Heart left ventricle (tissue), 16 donors: ENCODE measurements around the gene CHRNA7. TPM values are rescaled to one million over a fixed set of nuclear protein-coding genes. Genes with fewer than 3 reads are reported as not detected.
"Not testable (repeated sequence)": the region's sequence is repeated elsewhere in the genome, so short reads cannot be mapped to it uniquely, and the experiment has no call there.

ENCODE experiments used
- ATAC-seq, 4 donors: fragments of 200-7000 bp; cut with Tn5 transposase; one replicate each; pipeline ENCODE4 v1.9.1; 2020 to 2022; ENCODE audit warnings: moderate library complexity in 4 of 4, mild to moderate bottlenecking in 3 of 4, moderate number of reproducible peaks in 1 of 4
- DNase-seq, 5 donors: peaks; one replicate each; pipeline ENCODE4 v3.0.0-alpha.2; 2020
- H3K27ac ChIP-seq, 12 donors: fragments of 200-600 bp; sonication (generic) in 4 of 12; one replicate each; pipeline versions ENCODE4 v1.5.0 to v1.8.0; 2016 to 2022; ENCODE audit warnings: mild to moderate bottlenecking in 2 of 12
- H3K27me3 ChIP-seq, 9 donors: fragments of 200-600 bp; sonication (generic) in 2 of 9; one replicate each; pipeline versions ENCODE4 v1.5.1 to v1.8.0; 2016 to 2022; ENCODE audit warnings: mild to moderate bottlenecking in 3 of 9
- H3K36me3 ChIP-seq, 9 donors: fragments of 200-600 bp; sonication (generic) in 2 of 9; one replicate each; pipeline versions ENCODE4 v1.5.0 to v1.8.0; 2018 to 2022; ENCODE audit warnings: mild to moderate bottlenecking in 2 of 9
- H3K4me1 ChIP-seq, 12 donors: fragments of 200-600 bp; sonication (generic) in 4 of 12; one replicate each; pipeline versions ENCODE4 v1.5.0 to v1.8.0; 2016 to 2022; ENCODE audit warnings: mild to moderate bottlenecking in 3 of 12
- H3K4me3 ChIP-seq, 12 donors: fragments of 200-600 bp; sonication (generic) in 4 of 12; one replicate each; pipeline versions ENCODE4 v1.5.0 to v1.8.0; 2017 to 2022; ENCODE audit warnings: mild to moderate bottlenecking in 9 of 12, moderate library complexity in 4 of 12
- H3K9me3 ChIP-seq, 12 donors: fragments of 200-600 bp; sonication (generic) in 4 of 12; one replicate each; pipeline versions ENCODE4 v1.5.0 to v1.8.0; 2016 to 2022; ENCODE audit warnings: mild to moderate bottlenecking in 1 of 12
- CTCF ChIP-seq, 12 donors: fragments of 200-600 bp; sonication (generic) in 4 of 12; IDR thresholded peaks; one replicate each; pipeline versions ENCODE4 v1.5.0 to v1.8.0; 2018 to 2022; ENCODE audit warnings: antibody characterized with exemption in 12 of 12, mild to moderate bottlenecking in 5 of 12
- POLR2A ChIP-seq, 2 donors: fragments of 450-650 bp; IDR thresholded peaks; one replicate each; pipeline ENCODE4 v1.6.1; 2017; ENCODE audit warnings: antibody characterized with exemption in 2 of 2, mild to moderate bottlenecking in 2 of 2, moderate library complexity in 2 of 2
- WGBS, 4 donors: extraction: QIAGEN DNeasy Blood & Tissue Kit in 2 of 4; methylation state at CpG; one replicate each; pipeline versions ENCODE4 v1.1.5 to v1.1.7; 2013 to 2018; 5-methylcytosine and 5-hydroxymethylcytosine counted together
- intact Hi-C, 10 donors: fragments of 100-400 bp; cut with DNase I; formaldehyde crosslinking; loops; one replicate each; pipeline versions ENCODE4 v1.11.1 to v1.14.2; 2022
- polyA plus RNA-seq, 2 donors: library from polyadenylated mRNA; stranded (reverse); fragments of 200-250 nt; gene quantifications; one replicate each; pipeline ENCODE4 v1.2.3, GENCODE V29; 2013
- total RNA-seq, 9 donors: library from RNA; depleted of rRNA in 2 of 9; stranded (reverse); fragments of >200 nt in 2 of 9; fragmentation: NEBNext Ultra II Directional in 3 of 9; extraction: Animal tissue kit (Norgen Biotek cat#: 25700) in 3 of 9; gene quantifications; one replicate each; pipeline versions ENCODE4 v1.1.0 to v1.2.4, GENCODE V29; 2016 to 2023
- donor health status: ischemic (EF 13 %, LVEDD 7.1; RV severe dilation, severe dysfunction).
- donor health status: healthy with polysubstance abuse.
- donor health status: DM: no; HTN: yes; CAD: no.
- donor health status: DM: no; HTN: no; CAD: no.
- donor health status: ischemic (EF 25% LVEDD 6.9; RV normal size, moderate dysfunction).
- donor health status: ischemic (EF 25% LVEDD 5.7; RV mildly dilated, moderate dysfunction).
- donor health status: healthy.
- donor health status: DM: yes; HTN: yes; CAD: no.
- donor health status: ischemic (EF 35%, LVEDD 5.7; RV mildly dilated, moderate dysfunction).
- donor health status: nonischemic (EF 11% LVEDD 7.7; RV severe dilation, severe dysfunction).
- donor health status: DM: yes; HTN: yes; CAD: no.
- donor health status: PGD.
- donor health status: ischemic (EF 29% LVEDD 5.4; RV normal size, mild dysfunction).
- donor health status: nonischemic (EF 23%, LVEDD 6.1; RV moderate dilation, normal function).

The CHRNA7 gene
- total and polyA plus RNA-seq, 11 donors, result 0.25 to 2.1 (median 0.98) TPM

- Histone ChIP-seq H3K9me3 (no peaks in the 10 kb centered on the region), H3K27ac (no peak overlapping the region), H3K27me3 (peaks cover 0 to 16% (median 0%) of the 10 kb centered on the region in 9 donors), H3K36me3 (no peaks in the 10 kb centered on the region), H3K4me1 (no peaks in the 10 kb centered on the region), H3K4me3 (no peak overlapping the region)
- ATAC-seq (no peak), DNase-seq (no peak)
- WGBS, 4 donors, result 26 to 42% (median 30%) methylated on average over 5 of the region's 5 CpGs
- TF ChIP-seq CTCF (IDR thresholded peaks at IDR 0.05) (no peak), POLR2A (IDR thresholded peaks at IDR 0.05) (no peak)
- intact Hi-C loops, result no loop called here
Observed at GRCh38 chr15:32134842-32135241, 104.5 kb downstream of the CHRNA7 start.

- Histone ChIP-seq H3K4me3 (no peak overlapping the region), H3K36me3 (no peaks in the 10 kb centered on the region), H3K27ac (no peak overlapping the region), H3K4me1 (no peaks in the 10 kb centered on the region), H3K27me3 (peaks cover 0 to 16% (median 0%) of the 10 kb centered on the region in 9 donors), H3K9me3 (no peaks in the 10 kb centered on the region)
- TF ChIP-seq CTCF (IDR thresholded peaks at IDR 0.05) (no peak), POLR2A (IDR thresholded peaks at IDR 0.05) (no peak)
- DNase-seq (no peak), ATAC-seq (no peak)
- 49 to 67% (median 61%) methylated on average over 8 of the region's 8 CpGs for WGBS, 4 donors
- intact Hi-C loops, result no loop called here
Observed at GRCh38 chr15:32135335-32135734, 105.0 kb downstream of the CHRNA7 start.

GRCh38 chr15:32145512-32145911 lies 115.2 kb downstream of the CHRNA7 start:
- H3K4me1 ChIP-seq, H3K27me3 ChIP-seq, H3K36me3 ChIP-seq, H3K9me3 ChIP-seq, ATAC-seq, DNase-seq, H3K4me3 ChIP-seq, intact Hi-C loops, H3K27ac ChIP-seq: not testable (repeated sequence)
- 77 to 90% (median 87%) methylated on average over 6 to 10 of the region's 10 CpGs for WGBS, 4 donors

- H3K27me3 ChIP-seq, result peaks cover 0 to 8% (median 0%) of the 10 kb centered on the region in 9 donors
- no peaks in the 10 kb centered on the region for H3K4me1 ChIP-seq
- no peaks in the 10 kb centered on the region for H3K9me3 ChIP-seq
- no peak overlapping the region for H3K27ac ChIP-seq
- TF ChIP-seq CTCF (IDR thresholded peaks at IDR 0.05), result no peak
- no peak for TF ChIP-seq POLR2A (IDR thresholded peaks at IDR 0.05)
- 75 to 85% (median 81%) methylated on average over 15 of the region's 15 CpGs for WGBS, 4 donors
- H3K4me3 ChIP-seq, result no peak overlapping the region
- no peak for DNase-seq
- H3K36me3 ChIP-seq, result no peaks in the 10 kb centered on the region
- intact Hi-C loops, result no loop called here
- no peak for ATAC-seq
Observed at GRCh38 chr15:32148833-32149555, 118.7 kb downstream of the CHRNA7 start.

- no peaks in the 10 kb centered on the region for H3K9me3 ChIP-seq
- WGBS, 4 donors, result 50 to 65% (median 58%) methylated on average over 1 of the region's 1 CpG
- H3K27me3 ChIP-seq, result peaks cover 0 to 8% (median 0%) of the 10 kb centered on the region in 9 donors
- no peaks in the 10 kb centered on the region for H3K4me1 ChIP-seq
- no peak for TF ChIP-seq CTCF (IDR thresholded peaks at IDR 0.05)
- no peak for TF ChIP-seq POLR2A (IDR thresholded peaks at IDR 0.05)
- H3K36me3 ChIP-seq, result no peaks in the 10 kb centered on the region
- ATAC-seq (no peak), DNase-seq (no peak)
- H3K27ac ChIP-seq, result no peak overlapping the region
- no peak overlapping the region for H3K4me3 ChIP-seq
- intact Hi-C loops, result no loop called here
Observed at GRCh38 chr15:32152574-32152973, 122.3 kb downstream of the CHRNA7 start.

- not testable (repeated sequence) for DNase-seq
- WGBS, 4 donors, result no CpG with 5 or more reads among the region's 18 CpGs
Observed at GRCh38 chr15:32153868-32154623, 123.7 kb downstream of the CHRNA7 start.

GRCh38 chr15:32162143-32162542 lies 131.8 kb downstream of the CHRNA7 start:
- DNase-seq, intact Hi-C loops, ATAC-seq, H3K27me3 ChIP-seq, H3K27ac ChIP-seq, H3K4me3 ChIP-seq, H3K9me3 ChIP-seq, H3K36me3 ChIP-seq, H3K4me1 ChIP-seq: not testable (repeated sequence)
- 67 to 83% (median 80%) methylated on average over 1 of the region's 2 CpGs; no CpG with 5 or more reads in 1 of the 4 donors for WGBS, 4 donors

More at GRCh38 chr15:32153868-32154623, 123.7 kb downstream of the CHRNA7 start:
- intact Hi-C loops, H3K27ac ChIP-seq, H3K27me3 ChIP-seq, H3K4me1 ChIP-seq, H3K4me3 ChIP-seq, ATAC-seq, H3K9me3 ChIP-seq, H3K36me3 ChIP-seq: not testable (repeated sequence)
